ENCODE measurements around the gene TTC39A.

The TTC39A gene

DNA sequence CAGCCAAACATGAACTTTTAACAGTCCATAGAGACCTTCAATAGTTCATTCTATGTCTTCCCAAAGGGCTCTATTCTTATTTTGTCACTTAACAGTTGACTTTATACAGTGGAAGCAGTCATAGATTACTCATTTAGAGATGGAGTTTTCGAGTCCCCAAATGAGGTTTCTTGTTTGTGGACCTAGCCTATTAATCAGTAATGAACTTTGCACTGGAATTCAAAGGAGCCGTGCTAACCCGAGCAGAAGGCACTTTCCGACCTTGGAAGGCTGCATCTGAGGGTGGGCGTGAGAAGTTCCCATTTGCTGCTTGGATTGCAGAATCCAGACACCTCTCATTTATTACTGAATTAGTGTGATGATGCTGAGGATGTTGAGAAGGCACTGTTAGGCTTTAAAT lies 46.4 kb downstream of the TTC39A start:
- Histone ChIP-seq H3K9me3 (no peaks in the 10 kb centered on the region), H3K4me1 (ENCODE audit: control insufficient read depth in 1 of 2, insufficient read depth in 1 of 2, low read depth in 1 of 2, low read length in 1 of 2) (no peaks in the 10 kb centered on the region), H3K4me3 (ENCODE audit: low read depth in 1 of 2, low read length in 1 of 2) (no peak overlapping the region), H3K36me3 (peaks cover 4% of the 10 kb centered on the region), H3K27ac (no peak overlapping the region), H3K27me3 (no peaks in the 10 kb centered on the region)
- no peak for TF ChIP-seq CTCF (IDR thresholded peaks at IDR 0.05)

- no peaks in the 10 kb centered on the region for H3K27me3 ChIP-seq
- no peaks in the 10 kb centered on the region for H3K9me3 ChIP-seq
- no peaks in the 10 kb centered on the region for H3K4me1 ChIP-seq (ENCODE audit: control insufficient read depth in 1 of 2, insufficient read depth in 1 of 2, low read depth in 1 of 2, low read length in 1 of 2)
- no peak overlapping the region for H3K27ac ChIP-seq
- H3K36me3 ChIP-seq, result peaks cover 5% of the 10 kb centered on the region
- H3K4me3 ChIP-seq (ENCODE audit: low read depth in 1 of 2, low read length in 1 of 2), result no peak overlapping the region
- TF ChIP-seq CTCF (IDR thresholded peaks at IDR 0.05), result no peak
Observed at GRCh38 chr1:51282605-51283004, 47.8 kb downstream of the TTC39A start.

GRCh38 chr1:51281807-51282206 lies 48.6 kb downstream of the TTC39A start:
- Histone ChIP-seq H3K36me3 (peaks cover 8% of the 10 kb centered on the region), H3K9me3 (no peaks in the 10 kb centered on the region), H3K27ac (no peak overlapping the region), H3K4me3 (ENCODE audit: low read depth in 1 of 2, low read length in 1 of 2) (no peak overlapping the region), H3K27me3 (no peaks in the 10 kb centered on the region), H3K4me1 (ENCODE audit: control insufficient read depth in 1 of 2, insufficient read depth in 1 of 2, low read depth in 1 of 2, low read length in 1 of 2) (no peaks in the 10 kb centered on the region)
- no peak for TF ChIP-seq CTCF (IDR thresholded peaks at IDR 0.05)

DNA sequence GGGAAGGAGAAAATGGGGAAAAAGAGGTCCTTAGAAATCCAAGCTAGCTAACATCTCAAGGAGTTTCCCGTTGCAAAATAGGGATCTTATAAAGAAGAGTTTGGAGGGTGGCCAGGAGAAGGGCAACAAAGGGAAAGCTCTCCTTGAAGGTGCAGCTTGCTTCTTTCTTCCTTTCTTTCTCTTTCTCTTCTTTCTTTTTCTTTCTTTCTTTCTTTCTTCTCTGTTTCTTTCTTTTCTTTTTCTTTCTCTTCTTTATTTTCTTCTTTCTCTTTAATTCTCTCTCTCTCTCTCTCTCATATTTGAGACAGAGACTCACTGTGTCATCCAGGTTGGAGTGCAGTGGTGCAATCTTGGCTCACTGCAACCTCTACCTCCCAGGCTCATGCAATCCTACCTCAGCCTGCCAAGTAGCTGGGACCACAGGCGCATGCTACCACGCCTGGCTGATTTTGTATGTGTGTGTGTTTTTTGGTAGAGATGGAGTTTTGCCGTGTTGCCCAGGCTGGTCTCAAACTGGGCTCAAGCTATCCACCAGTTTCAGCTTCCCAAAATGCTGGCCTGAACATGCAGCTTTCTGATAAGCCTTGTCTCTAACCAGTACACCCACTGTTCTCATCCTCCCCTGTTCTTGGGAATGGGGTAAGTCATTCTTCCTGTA lies 49.9 kb downstream of the TTC39A start:
- Histone ChIP-seq H3K36me3 (peaks cover 17% of the 10 kb centered on the region), H3K9me3 (no peaks in the 10 kb centered on the region), H3K27me3 (no peaks in the 10 kb centered on the region), H3K27ac (no peak overlapping the region), H3K4me1 (ENCODE audit: control insufficient read depth in 1 of 2, insufficient read depth in 1 of 2, low read depth in 1 of 2, low read length in 1 of 2) (no peaks in the 10 kb centered on the region), H3K4me3 (ENCODE audit: low read depth in 1 of 2, low read length in 1 of 2) (no peak overlapping the region)
- no peak for TF ChIP-seq CTCF (IDR thresholded peaks at IDR 0.05)

DNA sequence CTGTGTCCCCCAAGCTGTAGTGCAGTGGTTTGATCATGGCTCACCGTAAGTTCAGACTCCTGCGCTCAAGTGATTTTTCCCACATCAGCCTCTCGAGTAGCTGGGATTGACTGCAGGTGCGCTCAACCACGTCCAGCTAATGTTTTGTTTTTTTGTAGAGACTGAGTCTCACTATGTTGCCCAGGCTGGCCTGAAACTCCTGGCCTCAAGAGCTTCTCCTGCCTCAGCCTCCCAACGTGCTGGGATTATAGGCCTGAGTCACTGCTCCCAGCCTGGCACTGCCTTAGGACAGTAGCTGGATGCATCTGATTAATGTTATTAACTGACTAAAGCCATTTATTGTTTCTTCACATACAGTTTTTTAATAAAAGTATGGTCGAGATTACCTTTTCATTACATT lies 54.1 kb downstream of the TTC39A start:
- no peak overlapping the region for H3K27ac ChIP-seq
- H3K4me1 ChIP-seq (ENCODE audit: control insufficient read depth in 1 of 2, insufficient read depth in 1 of 2, low read depth in 1 of 2, low read length in 1 of 2), result peaks cover 0 to 5% of the 10 kb centered on the region in 2 experiments
- TF ChIP-seq CTCF (IDR thresholded peaks at IDR 0.05), result no peak
- H3K36me3 ChIP-seq, result peaks cover 36% of the 10 kb centered on the region
- no peaks in the 10 kb centered on the region for H3K27me3 ChIP-seq
- H3K4me3 ChIP-seq (ENCODE audit: low read depth in 1 of 2, low read length in 1 of 2), result no peak overlapping the region
- no peaks in the 10 kb centered on the region for H3K9me3 ChIP-seq
